Keratinocyte (primary cell): ENCODE measurements around the gene FBRS.

ENCODE experiments used
- CTCF ChIP-seq, 3 experiments: IDR thresholded peaks in 1 of 3; conservative IDR thresholded peaks in 1 of 3; optimal IDR thresholded peaks in 1 of 3; 2 replicates in 2 of 3; 3 replicates in 1 of 3; pipeline versions ENCODE3 to v1.5.1; 2011; ENCODE audit warnings: low read length in 3 of 3, mild to moderate bottlenecking in 3 of 3, moderate library complexity in 2 of 3, control low read depth in 1 of 3, inconsistent platforms in 1 of 3; ENCODE audit not compliant: insufficient read depth in 2 of 3; ENCODE audit errors: extremely low read depth in 1 of 3
- EZH2 ChIP-seq: IDR thresholded peaks from one replicate; pipeline ENCODE4 v1.6.1; 2012; ENCODE audit warnings: inconsistent platforms, mild to moderate bottlenecking, low read length, moderate library complexity

- TF ChIP-seq EZH2: no peak
- no peak for TF ChIP-seq CTCF (optimal IDR thresholded peaks at IDR 0.05 in 1 of 3, IDR thresholded peaks at IDR 0.05 in 1 of 3, conservative IDR thresholded peaks at IDR 0.05 in 1 of 3; ENCODE audit: extremely low read depth in 1 of 3, insufficient read depth in 2 of 3, low read length in 3 of 3)
Measured at GRCh38 chr16:30622455-30623032, 35.7 kb upstream of the FBRS start.
